Ectodermal cell (in vitro differentiated cells): Measurements from ENCODE around the gene ZMIZ1.

Experiments
- H3K27ac ChIP-seq: 2 replicates; pipeline ENCODE4 v1.7.0; 2013; ENCODE audit warnings: mild to moderate bottlenecking, low read depth, low read length; ENCODE audit not compliant: insufficient read depth, poor library complexity, severe bottlenecking
- H3K27me3 ChIP-seq: 2 replicates; pipeline ENCODE4 v1.7.0; 2013; ENCODE audit warnings: mild to moderate bottlenecking, low read length; ENCODE audit not compliant: insufficient read depth, control insufficient read depth, poor library complexity, severe bottlenecking
- H3K36me3 ChIP-seq: one replicate; pipeline ENCODE4 v1.7.0; 2013; ENCODE audit warnings: low read length; ENCODE audit not compliant: control insufficient read depth, insufficient read depth
- H3K4me1 ChIP-seq: one replicate; pipeline ENCODE4 v1.7.0; 2013; ENCODE audit warnings: low read length; ENCODE audit not compliant: control insufficient read depth, insufficient read depth
- H3K4me3 ChIP-seq: 2 replicates; pipeline ENCODE4 v1.7.0; 2013; ENCODE audit warnings: low read depth, low read length, control low read depth; ENCODE audit not compliant: insufficient read depth
- H3K9me3 ChIP-seq: 2 replicates; pipeline ENCODE4 v1.7.0; 2013; ENCODE audit warnings: mild to moderate bottlenecking, low read length, moderate library complexity; ENCODE audit not compliant: control insufficient read depth
- WGBS, 2 experiments: methylation state at CpG; one replicate each; pipeline ENCODE4 v1.1.7; 2013; ENCODE audit warnings: missing lambda C conversion rate in 2 of 2; 5-methylcytosine and 5-hydroxymethylcytosine counted together

Gene ZMIZ1

GRCh38 chr10:79082035-79082373 is 13.2 kb downstream of the ZMIZ1 start:
- H3K9me3 ChIP-seq, result no peaks in the 10 kb centered on the region
- no peaks in the 10 kb centered on the region for H3K27me3 ChIP-seq
- H3K4me3 ChIP-seq, result no peak overlapping the region
- 94 to 97% methylated on average over 6 of the region's 6 CpGs for WGBS, 2 experiments
- H3K36me3 ChIP-seq, result no peaks in the 10 kb centered on the region
- H3K27ac ChIP-seq, result no peak overlapping the region
- peaks cover 23% of the 10 kb centered on the region for H3K4me1 ChIP-seq

- H3K27me3 ChIP-seq, result no peaks in the 10 kb centered on the region
- H3K4me3 ChIP-seq, result no peak overlapping the region
- H3K4me1 ChIP-seq, result peaks cover 23% of the 10 kb centered on the region
- H3K27ac ChIP-seq, result no peak overlapping the region
- H3K9me3 ChIP-seq, result no peaks in the 10 kb centered on the region
- no peaks in the 10 kb centered on the region for H3K36me3 ChIP-seq
- WGBS, 2 experiments, result 86 to 90% methylated on average over 7 to 8 of the region's 8 CpGs
These were observed 14.1 kb downstream of the ZMIZ1 start for GRCh38 chr10:79082631-79083596.

GRCh38 chr10:79084012-79084971 is 15.5 kb downstream of the ZMIZ1 start:
- Histone ChIP-seq H3K4me3 (no peak overlapping the region), H3K4me1 (peaks cover 16% of the 10 kb centered on the region), H3K9me3 (no peaks in the 10 kb centered on the region), H3K27me3 (no peaks in the 10 kb centered on the region), H3K27ac (no peak overlapping the region), H3K36me3 (no peaks in the 10 kb centered on the region)
- 66 to 70% methylated on average over 9 of the region's 9 CpGs for WGBS, 2 experiments

GRCh38 chr10:79084972-79085597 is 16.3 kb downstream of the ZMIZ1 start:
- Histone ChIP-seq H3K36me3 (no peaks in the 10 kb centered on the region), H3K4me1 (peaks cover 11% of the 10 kb centered on the region), H3K9me3 (no peaks in the 10 kb centered on the region), H3K27me3 (no peaks in the 10 kb centered on the region), H3K27ac (no peak overlapping the region), H3K4me3 (no peak overlapping the region)
- WGBS, 2 experiments, result 95 to 96% methylated on average over 14 of the region's 14 CpGs

- H3K27ac ChIP-seq, result no peak overlapping the region
- no peaks in the 10 kb centered on the region for H3K27me3 ChIP-seq
- 90 to 100% methylated on average over 2 of the region's 2 CpGs for WGBS, 2 experiments
- H3K4me3 ChIP-seq, result no peak overlapping the region
- H3K4me1 ChIP-seq, result peaks cover 13% of the 10 kb centered on the region
- H3K9me3 ChIP-seq, result no peaks in the 10 kb centered on the region
- no peaks in the 10 kb centered on the region for H3K36me3 ChIP-seq
These were observed 18.1 kb downstream of the ZMIZ1 start for GRCh38 chr10:79086822-79087221.

GRCh38 chr10:79087721-79088120 is 19.0 kb downstream of the ZMIZ1 start:
- Histone ChIP-seq H3K4me1 (peaks cover 13% of the 10 kb centered on the region), H3K4me3 (no peak overlapping the region), H3K27ac (no peak overlapping the region), H3K27me3 (no peaks in the 10 kb centered on the region), H3K9me3 (no peaks in the 10 kb centered on the region), H3K36me3 (no peaks in the 10 kb centered on the region)
- 81 to 83% methylated on average over 6 of the region's 6 CpGs for WGBS, 2 experiments

GRCh38 chr10:79088176-79088575 is 19.4 kb downstream of the ZMIZ1 start:
- no peaks in the 10 kb centered on the region for H3K36me3 ChIP-seq
- H3K27ac ChIP-seq, result no peak overlapping the region
- no peak overlapping the region for H3K4me3 ChIP-seq
- no peaks in the 10 kb centered on the region for H3K27me3 ChIP-seq
- no peaks in the 10 kb centered on the region for H3K9me3 ChIP-seq
- WGBS, 2 experiments, result 92 to 94% methylated on average over 8 of the region's 8 CpGs
- peaks cover 13% of the 10 kb centered on the region for H3K4me1 ChIP-seq

GRCh38 chr10:79088613-79089355 is 20.0 kb downstream of the ZMIZ1 start:
- Histone ChIP-seq H3K27me3 (no peaks in the 10 kb centered on the region), H3K9me3 (no peaks in the 10 kb centered on the region), H3K4me3 (no peak overlapping the region), H3K36me3 (no peaks in the 10 kb centered on the region), H3K27ac (no peak overlapping the region), H3K4me1 (peaks cover 13% of the 10 kb centered on the region)
- 93 to 96% methylated on average over 15 of the region's 15 CpGs for WGBS, 2 experiments

- WGBS, 2 experiments, result 88 to 90% methylated on average over 8 of the region's 8 CpGs
- peaks cover 9% of the 10 kb centered on the region for H3K4me1 ChIP-seq
- no peak overlapping the region for H3K27ac ChIP-seq
- H3K4me3 ChIP-seq, result no peak overlapping the region
- no peaks in the 10 kb centered on the region for H3K9me3 ChIP-seq
- no peaks in the 10 kb centered on the region for H3K27me3 ChIP-seq
- no peaks in the 10 kb centered on the region for H3K36me3 ChIP-seq
These were observed 20.9 kb downstream of the ZMIZ1 start for GRCh38 chr10:79089632-79090031.
